ENCODE results near the gene CUL2.

Gene CUL2

DNA sequence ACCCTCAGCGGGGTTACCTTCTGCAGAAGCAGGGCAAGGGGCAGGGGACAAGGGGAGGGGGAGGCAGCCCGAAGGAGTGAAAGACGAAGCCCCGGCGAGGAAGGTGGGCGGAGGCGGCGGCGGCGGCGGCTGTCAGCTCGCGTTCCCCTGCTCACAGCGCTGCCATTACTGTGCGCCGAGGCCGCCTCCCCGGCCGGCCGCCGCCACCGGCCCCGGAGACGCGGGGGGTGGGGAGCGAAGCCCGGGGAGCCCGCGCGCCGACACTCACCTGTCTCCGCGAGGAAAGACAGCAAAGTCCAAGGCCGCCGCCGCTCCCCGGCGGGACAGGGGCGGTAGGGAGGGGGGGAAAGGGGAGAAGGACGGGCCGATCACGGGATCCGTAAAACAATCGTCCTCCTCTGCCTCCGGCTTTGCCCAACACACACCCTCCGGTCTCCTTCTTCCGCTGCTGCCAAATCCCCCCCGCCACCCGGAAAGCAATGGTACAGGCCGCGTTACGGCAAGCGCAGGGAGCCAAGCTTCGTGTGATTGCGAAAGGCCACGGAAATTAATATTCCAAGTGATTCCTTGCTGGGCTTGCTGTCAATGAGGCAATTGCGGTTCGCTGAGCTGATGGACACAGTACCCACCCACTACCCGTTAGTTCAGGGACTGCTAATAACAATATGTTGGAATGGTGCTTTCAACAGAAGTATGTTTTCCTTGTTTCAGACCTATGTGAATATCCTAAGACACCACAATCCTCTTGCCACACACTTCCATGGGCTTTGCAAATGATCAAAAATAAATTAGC, at the start of gene CUL2:
TSS of gene CUL2 (minus strand) at position 180 of the 793 bp plus-strand sequence. CDS start 19,024 bp downstream, outside the sequence.
- DNase-seq (ENCODE audit: low read depth in 1 of 2, low spot score in 1 of 2), result peak; percentile 88 to 91

GRCh38 chr10:35136263-35136815, 46.2 kb upstream of the CUL2 start:
- DNase-seq (ENCODE audit: low read depth in 1 of 2, low spot score in 1 of 2), result no peak

DNA sequence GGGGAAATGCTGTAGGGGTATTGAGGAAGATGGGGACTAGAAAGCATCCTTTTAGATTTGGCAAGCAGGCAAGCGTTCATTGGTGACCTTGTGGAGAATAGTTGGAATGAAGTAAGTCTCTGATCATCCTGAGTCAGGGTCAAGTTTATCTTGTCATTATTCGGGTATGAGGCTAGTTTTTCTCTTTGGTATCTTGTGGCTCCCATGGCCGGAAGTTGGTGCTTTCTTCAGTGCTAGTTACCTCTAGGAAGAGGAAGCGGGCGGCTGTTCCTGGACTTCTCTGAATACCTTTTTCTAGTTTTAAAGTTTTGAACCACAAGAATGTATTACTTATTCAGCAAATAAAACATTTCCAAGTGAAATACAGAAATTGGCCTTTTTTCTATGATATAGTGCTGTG, 45.7 kb upstream of the CUL2 start:
- no peak for DNase-seq (ENCODE audit: low read depth in 1 of 2, low spot score in 1 of 2)

DNA sequence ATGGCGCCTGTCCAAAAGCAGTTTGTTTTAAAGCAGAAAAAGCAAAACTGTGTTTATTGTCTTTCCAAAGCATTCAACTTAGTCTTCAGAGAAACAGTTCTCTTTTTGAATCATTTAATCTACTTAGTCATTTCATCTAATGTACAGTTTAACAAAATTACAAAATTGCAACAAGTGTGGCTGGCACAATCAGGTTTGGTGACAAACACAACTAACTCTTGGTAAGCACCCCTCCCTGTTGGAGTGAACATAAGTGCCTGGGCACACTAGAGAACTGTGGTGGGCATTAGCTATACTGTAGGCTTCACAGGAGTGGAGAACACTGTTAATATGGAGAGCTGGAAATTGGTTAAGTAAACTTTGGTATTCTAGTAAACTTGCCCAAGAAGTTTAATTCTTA, 43.4 kb upstream of the CUL2 start:
- DNase-seq (ENCODE audit: low read depth in 1 of 2, low spot score in 1 of 2), result no peak

DNA sequence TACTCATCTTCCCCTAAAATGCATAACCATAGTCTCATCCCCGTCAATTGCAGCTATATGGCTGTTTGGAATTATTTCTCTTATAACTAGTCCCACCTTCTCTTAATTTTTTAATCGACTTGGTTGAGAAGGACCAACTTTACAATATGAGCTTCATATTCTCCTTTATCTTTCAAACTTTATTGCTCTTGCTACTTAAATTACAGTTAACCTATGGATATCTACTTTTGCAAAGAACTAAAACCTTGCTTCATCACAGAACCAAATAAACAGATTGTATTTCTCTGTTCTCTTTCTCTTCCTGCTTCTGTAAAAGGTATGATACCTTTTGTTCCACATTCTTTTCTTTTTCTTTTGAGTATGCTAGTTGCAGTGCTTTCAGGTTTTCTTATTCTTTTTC, 42.6 kb upstream of the CUL2 start:
- DNase-seq (ENCODE audit: low read depth in 1 of 2, low spot score in 1 of 2), result no peak

GRCh38 chr10:35130663-35131062, 40.5 kb upstream of the CUL2 start:
- no peak for DNase-seq (ENCODE audit: low read depth in 1 of 2, low spot score in 1 of 2)

GRCh38 chr10:35129185-35129674, 39.1 kb upstream of the CUL2 start:
- no peak for DNase-seq (ENCODE audit: low read depth in 1 of 2, low spot score in 1 of 2)

DNA sequence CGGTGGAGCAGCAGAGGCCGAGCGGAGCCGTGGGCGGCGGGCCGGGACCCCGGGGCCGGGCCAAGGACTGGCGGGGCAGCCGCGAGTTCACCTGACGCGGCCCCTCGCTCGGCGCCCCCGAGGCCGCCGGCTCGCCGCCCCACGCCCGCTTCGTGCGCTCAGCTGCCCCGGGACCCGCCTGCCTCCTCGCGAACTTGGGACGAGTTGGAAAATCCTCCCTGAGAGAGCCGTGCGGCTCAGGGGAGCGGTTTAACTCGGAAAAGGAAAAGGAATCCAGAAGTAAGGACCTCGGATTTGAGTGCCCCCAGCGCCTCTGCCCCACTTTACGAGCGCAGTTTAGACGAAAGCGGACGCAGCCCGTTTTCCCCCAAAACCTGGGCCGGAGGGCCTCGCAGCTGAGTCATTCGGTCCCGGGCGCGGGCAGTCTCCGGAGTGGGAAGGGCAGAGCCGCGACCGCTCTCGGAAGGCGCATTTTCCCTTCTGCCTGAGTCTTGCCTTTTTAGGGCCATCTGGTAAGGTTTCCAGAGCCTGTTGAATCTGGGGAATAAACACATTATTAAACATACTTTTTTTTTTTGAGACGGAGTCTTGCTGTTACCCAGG, 37.2 kb upstream of the CUL2 start:
- DNase-seq (ENCODE audit: low read depth in 1 of 2, low spot score in 1 of 2), result peak; percentile 40 to 55

DNA sequence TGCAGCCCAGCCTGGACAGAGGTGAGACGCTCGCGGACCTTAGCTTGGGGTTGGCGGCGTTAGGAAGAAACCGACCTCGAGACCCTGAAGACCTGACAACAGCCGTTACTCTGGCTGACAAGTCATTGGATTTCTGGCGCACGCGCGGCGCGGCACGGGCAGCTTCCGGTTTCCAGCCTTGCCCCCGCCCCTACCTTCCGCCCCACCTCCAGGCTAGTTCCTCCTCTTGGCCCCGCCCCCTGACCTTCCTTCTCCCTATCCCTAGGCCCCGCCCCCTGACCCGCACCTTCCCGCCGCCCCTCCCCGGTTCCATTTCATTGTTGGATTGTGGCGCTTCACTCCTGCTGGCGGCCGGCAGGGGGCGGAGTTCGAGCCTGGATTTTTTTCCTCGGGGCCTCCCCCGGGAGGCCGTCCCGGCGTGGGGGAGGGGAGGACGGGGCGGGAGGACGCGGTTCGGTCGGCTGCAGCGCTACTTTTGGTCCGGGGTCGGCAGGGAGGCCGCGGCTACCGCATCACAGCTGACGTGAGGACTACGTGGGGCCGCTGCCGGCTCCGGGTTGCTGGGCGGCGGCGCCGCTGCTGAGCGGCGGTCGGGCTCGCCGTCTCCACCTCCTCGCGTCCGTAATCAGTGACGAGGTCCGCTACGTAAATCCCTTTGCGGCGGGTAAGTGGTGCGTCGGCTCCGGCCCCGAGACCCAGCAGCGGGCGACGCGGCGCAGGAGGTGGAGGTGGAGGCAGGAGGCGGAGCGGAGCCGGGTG, 36.6 kb upstream of the CUL2 start, which contains the start of gene CREM:
TSS of gene CREM (plus strand) at position 317 of the 759 bp plus-strand sequence. CDS start 10,990 bp downstream, outside the sequence.
- peak; percentile 99 to 100 for DNase-seq (ENCODE audit: low read depth in 1 of 2, low spot score in 1 of 2)

- no peak for DNase-seq (ENCODE audit: low read depth in 1 of 2, low spot score in 1 of 2)
Observed at GRCh38 chr10:35126062-35126529, 36.0 kb upstream of the CUL2 start.

DNA sequence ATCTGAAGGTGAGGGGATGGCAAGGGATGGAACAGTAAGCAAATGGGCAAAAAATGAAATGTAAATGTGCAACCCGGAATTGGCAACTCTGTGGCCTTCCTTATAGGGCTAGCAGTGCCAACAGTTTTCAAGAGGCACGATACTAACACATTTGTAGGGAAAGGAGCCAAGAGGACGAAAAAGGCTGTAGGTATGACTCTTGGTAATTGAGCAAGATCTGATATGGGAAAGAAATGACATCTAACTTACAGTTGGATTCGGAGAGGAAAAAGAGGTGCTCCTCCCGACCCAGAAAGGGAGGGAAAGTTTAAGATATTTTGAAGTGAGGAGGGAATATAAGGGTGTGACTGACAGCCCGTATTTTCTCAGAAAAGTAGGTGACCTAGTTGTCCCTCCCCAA, 34.4 kb upstream of the CUL2 start:
- DNase-seq (ENCODE audit: low read depth in 1 of 2, low spot score in 1 of 2), result no peak

DNA sequence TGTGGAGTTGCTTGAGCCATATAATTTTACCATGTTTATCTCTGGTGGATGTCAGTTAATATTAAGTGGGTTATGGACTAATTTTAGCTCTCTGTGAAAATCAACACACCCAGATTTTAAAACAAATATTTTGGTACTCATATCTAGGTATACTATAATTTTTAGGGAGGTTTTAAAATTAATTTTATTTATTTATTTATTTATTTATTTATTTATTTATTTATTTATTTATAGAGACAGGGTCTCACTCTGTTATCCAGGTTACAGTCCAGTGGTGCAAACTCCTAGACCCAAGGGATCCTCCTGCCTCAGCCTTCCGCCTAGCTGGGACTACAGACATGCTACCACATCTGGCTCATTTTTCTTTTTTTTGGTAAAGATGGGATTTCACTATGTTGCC, 29.2 kb upstream of the CUL2 start:
- no peak for DNase-seq (ENCODE audit: low read depth in 1 of 2, low spot score in 1 of 2)

GRCh38 chr10:35112571-35112970, 22.4 kb upstream of the CUL2 start:
- DNase-seq (ENCODE audit: low read depth in 1 of 2, low spot score in 1 of 2), result no peak

- no peak for DNase-seq (ENCODE audit: low read depth in 1 of 2, low spot score in 1 of 2)
Observed at GRCh38 chr10:35103882-35104281, 13.7 kb upstream of the CUL2 start.

- no peak for DNase-seq (ENCODE audit: low read depth in 1 of 2, low spot score in 1 of 2)
Observed at GRCh38 chr10:35097510-35097909, 7.4 kb upstream of the CUL2 start.

DNA sequence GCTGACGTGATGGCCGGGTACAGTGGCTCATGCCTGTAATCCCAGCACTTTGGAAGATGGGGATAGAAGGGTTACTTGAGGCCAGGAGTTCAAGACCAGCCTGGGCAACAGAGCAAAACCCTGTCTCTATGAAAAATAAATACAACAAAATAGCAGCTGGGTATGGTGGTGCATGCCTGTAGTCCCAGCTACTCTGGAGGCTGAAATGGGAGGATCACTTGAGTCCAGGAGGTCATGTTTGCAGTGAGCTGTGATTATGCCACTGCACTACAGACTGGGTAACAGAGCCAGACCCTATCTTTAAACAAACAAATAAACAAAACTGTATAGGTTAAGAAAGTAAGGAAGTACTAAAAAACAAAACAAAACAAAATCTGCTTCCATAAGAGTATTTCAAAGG, 6.2 kb upstream of the CUL2 start:
- no peak for DNase-seq (ENCODE audit: low read depth in 1 of 2, low spot score in 1 of 2)

GRCh38 chr10:35092851-35093250, 2.7 kb upstream of the CUL2 start:
- no peak for DNase-seq (ENCODE audit: low read depth in 1 of 2, low spot score in 1 of 2)

- no peak for DNase-seq (ENCODE audit: low read depth in 1 of 2, low spot score in 1 of 2)
Observed at GRCh38 chr10:35091994-35092790, 2.1 kb upstream of the CUL2 start.

- peak in 1 of 2 donors; percentile 6 for DNase-seq (ENCODE audit: low read depth in 1 of 2, low spot score in 1 of 2)
Observed at GRCh38 chr10:35089611-35090161, 455 bp downstream of the CUL2 start.

- no peak for DNase-seq (ENCODE audit: low read depth in 1 of 2, low spot score in 1 of 2)
Observed at GRCh38 chr10:35083242-35083641, 6.9 kb downstream of the CUL2 start.

Data from activated CD4-positive, alpha-beta T cell treated with anti-CD3 and anti-CD28 coated beads, Interleukin-2, amount 50 U/mL, for 24 hours (primary cell).